ENCODE data around the gene PRKCE. TPM values are rescaled to one million over a fixed set of nuclear protein-coding genes. Genes with fewer than 3 reads are reported as not detected.

The PRKCE gene
- polyA plus RNA-seq, 3 donors, result 1.3 to 7.7 (median 2.3) TPM

DNA sequence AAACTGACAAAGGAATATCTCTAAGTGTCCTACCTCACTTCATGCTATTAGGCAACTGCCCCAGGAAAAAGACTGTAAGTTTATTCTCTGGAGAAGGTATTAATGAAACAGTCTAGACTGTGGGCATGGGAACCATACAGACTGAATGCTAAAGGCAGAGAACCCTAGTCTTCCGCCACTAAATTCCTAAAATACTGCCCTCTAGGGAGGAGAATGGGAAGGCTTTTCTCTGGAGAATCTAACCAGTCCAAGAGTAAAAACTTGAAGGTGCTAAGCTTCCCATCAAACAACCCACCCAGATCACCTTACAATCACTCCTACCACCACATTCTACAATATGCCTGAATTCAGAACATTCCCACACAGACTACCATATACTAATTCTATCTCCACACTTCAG, 43.8 kb upstream of the PRKCE start:
- H3K4me1 Mint-ChIP-seq, result peaks cover 26% of the 10 kb centered on the region
- Histone ChIP-seq H3K27ac (ENCODE audit: low read depth in 1 of 2, low read length in 2 of 2) (no peak overlapping the region), H3K4me3 (replicated peaks in 1 of 3; ENCODE audit: low read depth in 2 of 3, low read length in 3 of 3) (no peak overlapping the region), H3K4me1 (ENCODE audit: control insufficient read depth in 1 of 2, insufficient read depth in 2 of 2, low read length in 2 of 2) (peaks cover 12 to 17% of the 10 kb centered on the region in 2 donors), H3K36me3 (replicated peaks in 1 of 2; ENCODE audit: control insufficient read depth in 1 of 2, insufficient read depth in 2 of 2, low read length in 2 of 2) (peaks cover 11 to 19% of the 10 kb centered on the region in 2 donors), H3K79me2 (ENCODE audit: insufficient read depth, low read length) (peaks cover 35% of the 10 kb centered on the region), H4K20me1 (ENCODE audit: insufficient read depth, low read length) (no peaks in the 10 kb centered on the region), H3K27me3 (ENCODE audit: control insufficient read depth in 2 of 2, insufficient read depth in 2 of 2, low read length in 2 of 2) (no peaks in the 10 kb centered on the region), H2AFZ (ENCODE audit: insufficient read depth, low read depth, low read length, poor library complexity, severe bottlenecking) (no peak overlapping the region), H3K4me2 (replicated peaks; ENCODE audit: extremely low read depth, low read length, poor library complexity, severe bottlenecking) (no peak overlapping the region), H3K9ac (ENCODE audit: insufficient read depth, low read length, poor library complexity, severe bottlenecking) (no peak overlapping the region), H3K9me3 (replicated peaks in 1 of 2; ENCODE audit: control insufficient read depth in 1 of 2, insufficient read depth in 1 of 2, low read length in 2 of 2) (no peaks in the 10 kb centered on the region)
- peak overlapping the region in 1 of 2 donors; percentile 1 for H3K4me3 Mint-ChIP-seq
- WGBS (ENCODE audit: insufficient coverage), result no CpG with 5 or more reads among the region's 1 CpG
- no peaks in the 10 kb centered on the region for H3K27me3 Mint-ChIP-seq (ENCODE audit: low read depth in 3 of 3)
- H3K27ac Mint-ChIP-seq, result peak overlapping the region in 1 of 7 donors; percentile 0
- no peak for DNase-seq
- TF ChIP-seq, protein P1, sequence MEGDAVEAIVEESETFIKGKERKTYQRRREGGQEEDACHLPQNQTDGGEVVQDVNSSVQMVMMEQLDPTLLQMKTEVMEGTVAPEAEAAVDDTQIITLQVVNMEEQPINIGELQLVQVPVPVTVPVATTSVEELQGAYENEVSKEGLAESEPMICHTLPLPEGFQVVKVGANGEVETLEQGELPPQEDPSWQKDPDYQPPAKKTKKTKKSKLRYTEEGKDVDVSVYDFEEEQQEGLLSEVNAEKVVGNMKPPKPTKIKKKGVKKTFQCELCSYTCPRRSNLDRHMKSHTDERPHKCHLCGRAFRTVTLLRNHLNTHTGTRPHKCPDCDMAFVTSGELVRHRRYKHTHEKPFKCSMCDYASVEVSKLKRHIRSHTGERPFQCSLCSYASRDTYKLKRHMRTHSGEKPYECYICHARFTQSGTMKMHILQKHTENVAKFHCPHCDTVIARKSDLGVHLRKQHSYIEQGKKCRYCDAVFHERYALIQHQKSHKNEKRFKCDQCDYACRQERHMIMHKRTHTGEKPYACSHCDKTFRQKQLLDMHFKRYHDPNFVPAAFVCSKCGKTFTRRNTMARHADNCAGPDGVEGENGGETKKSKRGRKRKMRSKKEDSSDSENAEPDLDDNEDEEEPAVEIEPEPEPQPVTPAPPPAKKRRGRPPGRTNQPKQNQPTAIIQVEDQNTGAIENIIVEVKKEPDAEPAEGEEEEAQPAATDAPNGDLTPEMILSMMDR (IDR thresholded peaks at IDR 0.05), result peak; percentile 27
- intact Hi-C loops (cut with micrococcal nuclease), result no loop called here
- H3K9me3 Mint-ChIP-seq, result no peaks in the 10 kb centered on the region
- H3K36me3 Mint-ChIP-seq, result peaks cover 17 to 20% of the 10 kb centered on the region in 2 donors

DNA sequence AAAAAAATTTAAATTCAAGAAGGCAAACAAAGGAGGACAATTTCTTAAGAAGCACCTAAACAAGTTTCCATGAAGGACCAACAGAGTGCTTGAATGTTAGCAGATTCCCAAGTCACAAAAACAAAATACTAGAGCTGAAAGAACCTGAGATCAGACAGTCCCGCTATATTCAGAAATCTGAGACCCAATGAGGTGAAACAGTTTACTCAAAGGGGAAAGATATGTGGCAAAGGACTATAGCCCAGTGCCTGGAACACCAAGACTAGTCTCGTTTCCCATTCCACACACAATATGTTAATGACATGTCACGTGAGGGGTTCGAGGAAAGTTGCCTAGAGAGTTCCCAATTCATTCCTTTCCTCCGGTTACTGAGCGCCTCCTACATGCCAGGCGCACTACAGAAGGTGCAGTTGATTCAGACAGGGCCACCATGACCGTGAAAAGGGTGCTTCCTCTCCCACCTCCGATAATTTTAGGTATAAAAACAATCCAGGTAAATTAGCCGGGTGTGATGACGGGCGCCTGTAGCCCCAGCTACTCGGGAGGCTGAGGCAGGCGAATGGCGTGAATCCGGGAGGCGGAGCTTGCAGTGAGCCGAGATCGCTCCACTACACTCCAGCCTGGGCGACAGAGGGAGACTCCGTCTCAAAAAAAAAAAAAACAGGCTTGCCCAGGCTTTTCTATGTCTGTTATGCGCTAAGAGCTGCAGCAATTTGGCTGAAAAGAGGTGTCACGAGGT, 41.0 kb upstream of the PRKCE start:
- H3K4me1 Mint-ChIP-seq, result peaks cover 23% of the 10 kb centered on the region
- peak overlapping the region; percentile 96 to 99 for H3K4me3 Mint-ChIP-seq
- TF ChIP-seq, protein P1 (IDR thresholded peaks at IDR 0.05), result peak; percentile 17
- Histone ChIP-seq H2AFZ (ENCODE audit: insufficient read depth, low read depth, low read length, poor library complexity, severe bottlenecking) (peak overlapping the region; percentile 92), H3K9me3 (replicated peaks in 1 of 2; ENCODE audit: control insufficient read depth in 1 of 2, insufficient read depth in 1 of 2, low read length in 2 of 2) (no peaks in the 10 kb centered on the region), H3K4me2 (replicated peaks; ENCODE audit: extremely low read depth, low read length, poor library complexity, severe bottlenecking) (peak overlapping the region; percentile 77), H3K27me3 (ENCODE audit: control insufficient read depth in 2 of 2, insufficient read depth in 2 of 2, low read length in 2 of 2) (no peaks in the 10 kb centered on the region), H3K4me1 (ENCODE audit: control insufficient read depth in 1 of 2, insufficient read depth in 2 of 2, low read length in 2 of 2) (peaks cover 12 to 17% of the 10 kb centered on the region in 2 donors), H3K9ac (ENCODE audit: insufficient read depth, low read length, poor library complexity, severe bottlenecking) (peak overlapping the region; percentile 70), H3K4me3 (replicated peaks in 1 of 3; ENCODE audit: low read depth in 2 of 3, low read length in 3 of 3) (peak overlapping the region; percentile 67 to 97 (median 93)), H4K20me1 (ENCODE audit: insufficient read depth, low read length) (no peaks in the 10 kb centered on the region), H3K79me2 (ENCODE audit: insufficient read depth, low read length) (peaks cover 35% of the 10 kb centered on the region), H3K27ac (ENCODE audit: low read depth in 1 of 2, low read length in 2 of 2) (peak overlapping the region; percentile 67 to 79), H3K36me3 (replicated peaks in 1 of 2; ENCODE audit: control insufficient read depth in 1 of 2, insufficient read depth in 2 of 2, low read length in 2 of 2) (no peaks in the 10 kb centered on the region)
- intact Hi-C loops (cut with micrococcal nuclease), result loop anchor here in 1 of 2 donors (10.0 kb wide), 1 partner anchor 1616 kb away; the partner anchor contains the start of gene LRPPRC
- H3K27ac Mint-ChIP-seq, result peak overlapping the region; percentile 90 to 96 (median 94)
- peaks cover 0 to 2% of the 10 kb centered on the region in 2 donors for H3K36me3 Mint-ChIP-seq
- DNase-seq, result peak; percentile 25 to 73 (median 71)
- WGBS (ENCODE audit: insufficient coverage), result 1% methylated on average over 12 of the region's 23 CpGs
- H3K9me3 Mint-ChIP-seq, result no peaks in the 10 kb centered on the region
- H3K27me3 Mint-ChIP-seq (ENCODE audit: low read depth in 3 of 3), result no peaks in the 10 kb centered on the region
